Memory B cell (primary cell): ENCODE measurements around the gene GPLD1.

Source experiments
- ATAC-seq: fragments of 150-1000 bp; cut with Tn5 transposase; 2 replicates; pipeline ENCODE4 v1.10.0; 2021; ENCODE audit warnings: low read depth, mild to moderate bottlenecking, moderate library complexity
- DNase-seq, 2 donors: peaks; one replicate each; pipeline ENCODE4 v3.0.0; 2022; ENCODE audit warnings: low spot score in 2 of 2
- H3K27ac Mint-ChIP-seq: one replicate; pipeline ENCODE4 v1.8.0; 2022; ENCODE audit warnings: mild to moderate bottlenecking, moderate library complexity, mixed read lengths
- H3K27me3 Mint-ChIP-seq: one replicate; pipeline ENCODE4 v1.8.0; 2022; ENCODE audit warnings: mixed read lengths
- H3K36me3 Mint-ChIP-seq: one replicate; pipeline ENCODE4 v1.8.0; 2022; ENCODE audit warnings: mild to moderate bottlenecking, mixed read lengths
- H3K4me1 Mint-ChIP-seq: one replicate; pipeline ENCODE4 v1.8.0; 2022; ENCODE audit warnings: mixed read lengths
- H3K4me3 Mint-ChIP-seq: one replicate; pipeline ENCODE4 v1.8.0; 2022; ENCODE audit warnings: mild to moderate bottlenecking, moderate library complexity, mixed read lengths
- H3K9me3 Mint-ChIP-seq: one replicate; pipeline ENCODE4 v1.8.0; 2022; ENCODE audit warnings: mixed read lengths

Gene GPLD1

DNA sequence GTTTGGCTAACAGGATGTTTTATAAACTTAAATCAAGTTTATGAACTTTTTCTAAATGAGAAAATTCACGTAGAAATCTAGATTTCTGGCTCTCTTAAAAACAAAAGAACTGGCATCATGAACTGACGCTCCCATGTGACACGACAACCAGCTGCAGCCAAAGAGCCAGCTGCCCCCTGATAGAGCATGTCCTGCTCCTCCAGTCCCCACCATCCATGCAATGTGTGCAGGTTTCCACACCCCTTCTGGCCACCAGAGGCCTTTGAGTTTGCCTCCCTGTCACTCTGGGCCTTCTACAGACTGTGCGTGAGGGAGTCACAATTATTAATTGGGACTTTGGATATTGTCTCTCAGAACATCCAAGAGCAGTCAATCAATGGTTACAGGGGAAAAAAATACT, 1.6 kb upstream of the GPLD1 start:
- no peak overlapping the region for H3K4me3 Mint-ChIP-seq

DNA sequence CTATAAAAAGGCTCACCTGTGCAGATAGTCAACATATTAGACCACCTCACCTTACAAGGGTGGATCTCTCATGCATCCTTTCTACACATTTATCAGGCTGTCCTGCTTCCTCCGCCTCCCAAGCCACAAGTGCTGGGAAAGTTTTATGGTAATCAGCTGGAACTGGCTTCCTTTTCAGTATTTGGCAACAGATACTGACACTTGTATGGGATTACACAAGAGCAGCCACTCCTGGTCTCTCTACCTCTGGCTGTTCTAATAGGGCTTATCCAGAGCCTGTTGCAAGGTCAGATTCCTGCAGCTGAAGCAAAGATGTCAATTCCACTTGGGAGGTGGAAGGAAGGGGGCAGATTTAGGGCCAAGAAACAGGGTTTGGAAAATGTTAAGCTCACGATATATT, 503 bp upstream of the GPLD1 start:
- no peaks in the 10 kb centered on the region for H3K9me3 Mint-ChIP-seq
- ATAC-seq (no peak), DNase-seq (no peak)
- no peak overlapping the region for H3K4me3 Mint-ChIP-seq
- no peaks in the 10 kb centered on the region for H3K36me3 Mint-ChIP-seq
- no peaks in the 10 kb centered on the region for H3K27me3 Mint-ChIP-seq
- peaks cover 7% of the 10 kb centered on the region for H3K4me1 Mint-ChIP-seq
- H3K27ac Mint-ChIP-seq = no peak overlapping the region

More for the DNA sequence above, 1.6 kb upstream of the GPLD1 start:
- Mint-ChIP-seq H3K9me3 (no peaks in the 10 kb centered on the region), H3K27me3 (no peaks in the 10 kb centered on the region), H3K36me3 (no peaks in the 10 kb centered on the region), H3K27ac (no peak overlapping the region), H3K4me1 (peaks cover 10% of the 10 kb centered on the region)
- DNase-seq (no peak), ATAC-seq (no peak)

DNA sequence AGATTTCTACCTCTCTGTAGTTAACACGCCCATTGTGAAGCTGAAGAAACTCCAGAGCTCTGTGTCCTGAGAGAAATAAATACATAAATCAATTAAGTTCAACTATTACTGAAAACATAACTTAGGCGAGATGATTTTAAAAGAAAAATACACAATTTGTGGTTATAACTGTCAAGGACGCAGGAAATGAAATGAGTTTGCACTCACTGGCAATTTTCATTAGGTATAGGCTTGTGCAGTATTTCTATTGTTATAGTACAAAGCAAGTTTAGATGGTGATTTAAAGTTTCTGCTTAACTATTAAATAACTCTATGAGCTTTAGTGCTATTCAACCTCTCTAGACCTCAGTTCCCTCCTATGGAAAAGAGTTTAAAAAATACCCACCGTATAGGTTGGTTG, 3.3 kb downstream of the GPLD1 start:
- no peaks in the 10 kb centered on the region for H3K9me3 Mint-ChIP-seq
- H3K27me3 Mint-ChIP-seq = no peaks in the 10 kb centered on the region
- no peak overlapping the region for H3K27ac Mint-ChIP-seq
- H3K36me3 Mint-ChIP-seq = no peaks in the 10 kb centered on the region
- DNase-seq (no peak), ATAC-seq (no peak)
- no peaks in the 10 kb centered on the region for H3K4me1 Mint-ChIP-seq
- no peak overlapping the region for H3K4me3 Mint-ChIP-seq

DNA sequence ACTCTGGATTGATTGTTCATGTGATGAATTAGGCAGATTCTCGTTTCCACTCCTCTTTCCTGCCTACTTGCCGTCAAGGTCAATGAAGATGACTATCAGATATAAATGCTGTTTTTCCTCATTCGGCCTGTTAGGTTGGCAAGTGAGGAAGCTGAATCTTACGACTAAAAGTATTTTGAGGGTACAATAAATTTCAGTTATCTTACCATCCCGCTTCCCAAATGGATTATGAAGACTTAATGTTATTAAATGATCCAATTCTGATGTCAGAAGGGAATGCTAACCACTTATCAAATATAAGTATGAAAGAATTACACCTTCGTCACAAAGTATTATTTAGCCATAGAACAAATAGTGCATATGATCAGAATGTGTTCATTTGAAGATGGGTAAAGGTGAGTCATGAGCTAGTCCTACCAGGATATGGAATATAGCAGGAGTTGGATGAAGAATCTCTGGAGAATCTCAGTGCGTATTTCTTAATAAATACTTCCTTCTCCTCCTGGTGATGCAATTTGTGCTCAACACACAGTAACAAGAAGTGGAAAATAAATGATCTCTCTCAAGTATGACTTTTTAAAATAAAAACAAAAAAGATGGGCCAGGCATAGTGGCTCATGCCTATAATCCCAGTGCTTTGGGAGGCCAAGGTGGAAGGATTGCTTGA, 4.6 kb downstream of the GPLD1 start:
- ATAC-seq (no peak), DNase-seq (no peak)
- Mint-ChIP-seq H3K4me1 (no peaks in the 10 kb centered on the region), H3K4me3 (no peak overlapping the region), H3K27me3 (no peaks in the 10 kb centered on the region), H3K27ac (no peak overlapping the region), H3K9me3 (no peaks in the 10 kb centered on the region), H3K36me3 (no peaks in the 10 kb centered on the region)

DNA sequence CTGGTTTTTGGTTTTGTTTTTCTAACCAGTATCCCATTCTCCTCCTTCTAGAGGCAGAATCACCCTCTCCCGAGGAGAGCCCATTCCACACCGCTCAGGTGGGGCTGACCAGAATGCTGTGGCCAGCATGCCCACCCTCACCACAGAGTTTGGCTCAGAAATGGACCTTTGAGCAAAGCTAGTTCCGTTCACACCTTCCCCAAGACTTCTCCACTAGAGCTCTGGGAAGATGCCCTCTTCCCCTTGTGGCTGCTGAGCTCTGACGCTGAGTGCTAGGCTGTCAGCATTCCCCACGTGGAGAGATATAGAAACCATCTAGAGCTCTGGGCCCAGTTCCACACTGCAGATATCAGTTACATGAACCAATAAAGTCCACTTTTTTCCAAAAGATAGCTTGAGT, 7.9 kb downstream of the GPLD1 start:
- Mint-ChIP-seq H3K36me3 (no peaks in the 10 kb centered on the region), H3K9me3 (no peaks in the 10 kb centered on the region), H3K27ac (no peak overlapping the region), H3K27me3 (no peaks in the 10 kb centered on the region), H3K4me3 (no peak overlapping the region), H3K4me1 (no peaks in the 10 kb centered on the region)
- no peak for ATAC-seq
- DNase-seq = no peak

DNA sequence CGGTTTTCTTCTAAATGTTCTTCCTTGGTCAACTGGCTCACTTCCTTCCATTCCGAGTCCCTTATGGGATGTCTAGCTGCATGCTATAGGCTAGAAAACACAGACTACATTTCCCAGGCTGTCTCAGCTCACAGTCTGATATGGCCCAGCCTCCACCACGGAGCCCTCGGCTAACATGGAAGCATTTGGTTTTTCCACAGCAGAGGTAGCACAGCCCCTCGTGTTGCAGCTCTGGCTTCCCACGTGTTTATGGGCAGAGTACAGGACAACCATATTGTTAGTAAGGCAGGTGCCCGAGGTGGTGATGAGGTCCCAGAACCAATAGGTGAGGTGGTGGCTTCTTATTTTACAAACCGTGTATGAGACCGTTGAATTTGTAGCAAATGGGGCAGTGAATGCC, 8.7 kb downstream of the GPLD1 start:
- Mint-ChIP-seq H3K4me3 (no peak overlapping the region), H3K9me3 (no peaks in the 10 kb centered on the region), H3K27me3 (no peaks in the 10 kb centered on the region), H3K4me1 (no peaks in the 10 kb centered on the region), H3K36me3 (no peaks in the 10 kb centered on the region), H3K27ac (no peak overlapping the region)
- DNase-seq (no peak), ATAC-seq (no peak)

DNA sequence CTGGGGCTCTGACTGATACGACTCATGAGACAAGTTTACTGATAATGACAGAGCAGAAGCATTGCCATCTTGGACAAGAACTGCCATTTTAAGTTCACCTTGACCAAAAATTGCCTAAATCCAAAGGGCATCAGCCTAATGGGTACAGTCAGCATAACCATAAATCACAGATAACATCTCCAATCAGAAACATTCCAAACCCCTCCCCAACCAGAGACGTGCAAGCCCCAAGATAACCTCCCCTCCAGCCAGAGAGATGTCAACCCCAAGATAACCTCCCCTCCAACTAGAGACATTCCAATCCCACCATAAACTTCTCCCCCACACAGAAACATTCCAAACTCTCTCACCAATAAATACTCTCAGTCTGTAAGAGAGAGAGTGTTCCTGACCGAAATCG, 10.5 kb downstream of the GPLD1 start:
- H3K9me3 Mint-ChIP-seq = no peaks in the 10 kb centered on the region
- no peaks in the 10 kb centered on the region for H3K27me3 Mint-ChIP-seq
- no peaks in the 10 kb centered on the region for H3K4me1 Mint-ChIP-seq
- H3K4me3 Mint-ChIP-seq = no peak overlapping the region
- no peaks in the 10 kb centered on the region for H3K36me3 Mint-ChIP-seq
- H3K27ac Mint-ChIP-seq = no peak overlapping the region
- DNase-seq (no peak), ATAC-seq (no peak)

DNA sequence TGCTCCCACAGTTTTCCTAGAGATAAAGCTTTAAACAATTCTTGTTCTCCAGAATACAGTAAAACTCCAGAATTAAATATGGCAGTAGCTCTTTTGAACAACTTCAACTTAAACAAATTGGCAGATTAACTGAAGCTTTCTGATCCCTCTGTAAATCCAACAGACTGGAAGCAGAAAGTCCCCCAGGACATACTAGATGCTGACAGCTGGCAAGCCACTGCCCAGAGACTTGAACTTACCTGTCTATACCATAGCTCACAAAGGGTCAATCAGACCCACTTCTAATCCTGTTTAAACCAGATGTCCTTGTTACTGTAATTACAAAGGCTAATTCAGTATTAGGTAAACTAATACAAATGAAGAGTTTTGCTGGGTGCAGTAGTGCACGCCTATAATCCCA, 12.3 kb downstream of the GPLD1 start:
- no peak overlapping the region for H3K4me3 Mint-ChIP-seq
- H3K36me3 Mint-ChIP-seq = no peaks in the 10 kb centered on the region
- H3K4me1 Mint-ChIP-seq = no peaks in the 10 kb centered on the region
- H3K9me3 Mint-ChIP-seq = no peaks in the 10 kb centered on the region
- DNase-seq (no peak), ATAC-seq (no peak)
- H3K27me3 Mint-ChIP-seq = no peaks in the 10 kb centered on the region
- no peak overlapping the region for H3K27ac Mint-ChIP-seq

DNA sequence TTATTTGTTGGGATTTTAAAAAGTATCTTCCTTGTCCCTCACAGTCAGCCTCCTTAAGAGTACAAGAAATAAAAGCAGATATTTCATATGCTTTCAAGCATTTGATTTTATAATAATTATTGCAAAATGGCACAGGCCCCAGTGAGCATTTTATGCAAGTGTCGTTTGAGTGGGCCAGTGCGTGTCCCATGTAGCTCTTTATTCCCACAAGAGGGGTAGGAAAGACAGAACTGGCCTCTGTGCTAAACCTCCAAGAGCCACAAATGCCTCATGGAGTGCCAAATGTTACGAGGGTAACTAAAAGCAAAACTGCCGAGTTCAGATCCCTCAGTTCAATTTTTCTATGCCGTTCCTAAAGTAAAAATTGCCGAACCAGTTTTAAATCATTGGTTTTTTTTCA, 12.7 kb downstream of the GPLD1 start:
- H3K4me1 Mint-ChIP-seq = no peaks in the 10 kb centered on the region
- H3K27ac Mint-ChIP-seq = no peak overlapping the region
- no peak for DNase-seq
- H3K27me3 Mint-ChIP-seq = no peaks in the 10 kb centered on the region
- no peak overlapping the region for H3K4me3 Mint-ChIP-seq
- no peak for ATAC-seq
- H3K36me3 Mint-ChIP-seq = no peaks in the 10 kb centered on the region
- no peaks in the 10 kb centered on the region for H3K9me3 Mint-ChIP-seq

DNA sequence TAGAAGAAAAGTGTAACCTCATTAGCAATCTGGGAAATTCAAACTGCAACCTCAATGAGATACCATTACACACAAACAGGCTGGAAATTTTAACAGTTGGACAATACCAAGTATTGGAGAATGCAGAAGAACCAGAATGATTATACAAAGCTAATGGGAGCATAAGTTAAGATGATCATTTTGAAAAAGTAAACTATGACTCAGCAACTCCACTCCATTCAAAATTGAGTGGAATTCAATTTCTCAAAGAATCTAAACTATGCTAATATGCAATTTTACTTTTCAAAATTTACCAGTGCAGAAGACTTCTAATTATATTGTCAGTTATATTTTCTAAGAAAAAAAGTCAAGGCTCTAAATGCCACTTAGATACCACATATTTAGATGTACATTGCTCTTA, 17.2 kb downstream of the GPLD1 start:
- Mint-ChIP-seq H3K27ac (no peak overlapping the region), H3K27me3 (no peaks in the 10 kb centered on the region), H3K36me3 (no peaks in the 10 kb centered on the region), H3K9me3 (no peaks in the 10 kb centered on the region), H3K4me1 (no peaks in the 10 kb centered on the region), H3K4me3 (no peak overlapping the region)
- ATAC-seq (no peak), DNase-seq (no peak)

DNA sequence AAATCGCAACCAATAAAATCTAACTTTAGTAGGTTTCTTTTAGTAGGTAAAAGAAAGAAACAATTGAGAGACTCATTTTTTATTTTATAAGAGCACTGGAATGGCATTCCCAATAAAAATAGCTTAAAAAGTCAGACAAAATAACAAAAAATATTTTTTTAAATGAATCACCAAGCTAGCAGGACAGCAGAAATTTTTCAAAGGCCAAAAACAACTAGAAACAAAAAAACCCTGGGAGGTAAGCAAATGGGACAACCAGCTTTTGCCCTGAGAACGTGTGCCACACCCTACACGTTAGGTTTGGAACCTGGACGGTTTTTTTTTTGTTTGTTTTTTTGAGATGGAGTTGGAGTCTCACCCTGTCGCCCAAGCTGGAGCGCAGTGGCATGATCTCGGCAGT, 19.6 kb downstream of the GPLD1 start:
- no peak overlapping the region for H3K4me3 Mint-ChIP-seq
- no peaks in the 10 kb centered on the region for H3K4me1 Mint-ChIP-seq
- ATAC-seq (no peak), DNase-seq (no peak)
- no peaks in the 10 kb centered on the region for H3K27me3 Mint-ChIP-seq
- peaks cover 8% of the 10 kb centered on the region for H3K36me3 Mint-ChIP-seq
- no peaks in the 10 kb centered on the region for H3K9me3 Mint-ChIP-seq
- H3K27ac Mint-ChIP-seq = no peak overlapping the region

DNA sequence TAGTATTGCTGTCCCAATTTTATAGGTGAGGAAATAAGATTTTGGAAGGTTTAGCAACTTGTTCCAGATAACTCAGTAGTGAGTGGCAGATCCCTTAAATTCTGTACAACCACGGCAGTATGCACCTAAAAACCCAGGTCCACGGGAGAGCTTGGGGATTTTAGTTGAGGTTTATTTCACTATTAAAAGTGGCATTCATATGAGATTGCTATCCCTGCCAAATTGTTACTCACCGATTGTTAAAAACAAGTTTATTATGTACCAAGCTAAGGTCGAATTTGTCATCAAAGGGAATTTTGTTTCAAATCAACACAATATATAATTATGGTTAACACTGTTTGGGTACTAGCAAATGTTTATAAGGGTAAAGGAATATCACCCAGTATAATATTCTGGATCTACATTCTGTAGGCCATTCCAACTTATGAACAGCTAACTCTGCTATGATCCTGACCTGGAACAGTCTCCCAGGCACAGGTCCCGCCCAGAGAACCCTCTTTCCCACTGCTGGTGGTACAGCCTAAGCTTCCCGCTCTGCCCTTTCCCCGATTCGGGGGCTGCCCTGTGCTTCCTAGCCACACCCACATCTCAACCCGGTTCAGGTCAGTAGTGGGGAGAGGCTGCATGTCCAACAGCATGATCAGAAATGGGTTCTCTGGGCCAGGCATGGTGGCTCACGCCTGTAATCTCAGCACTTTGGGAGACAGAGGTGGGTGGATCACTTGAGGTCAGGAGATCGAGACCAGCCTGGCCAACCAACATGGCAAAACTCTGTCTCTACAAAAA, 24.9 kb downstream of the GPLD1 start:
- Mint-ChIP-seq H3K4me3 (no peak overlapping the region), H3K9me3 (no peaks in the 10 kb centered on the region), H3K4me1 (no peaks in the 10 kb centered on the region), H3K36me3 (peaks cover 10% of the 10 kb centered on the region), H3K27ac (no peak overlapping the region), H3K27me3 (no peaks in the 10 kb centered on the region)
- DNase-seq (no peak), ATAC-seq (no peak)

DNA sequence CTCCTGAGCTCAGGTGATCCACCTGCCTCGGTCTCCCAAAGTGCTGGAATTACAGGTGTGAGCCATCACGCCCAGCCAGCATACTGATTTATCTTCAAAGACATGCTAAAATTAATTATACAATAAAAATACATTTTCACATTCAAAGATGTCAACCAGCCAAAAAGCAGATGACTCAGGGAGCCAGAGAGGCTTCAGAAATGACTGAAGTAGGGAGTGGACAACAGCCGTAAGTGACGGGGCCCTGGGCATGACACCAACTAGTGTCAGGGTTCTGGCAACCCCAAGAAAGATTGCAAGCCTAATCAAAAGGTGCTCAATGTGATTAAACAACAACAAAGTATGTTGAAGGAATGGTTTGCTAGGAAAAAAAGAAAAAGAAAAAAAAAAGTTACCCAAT, 28.4 kb downstream of the GPLD1 start:
- DNase-seq (no peak), ATAC-seq (no peak)
- H3K4me3 Mint-ChIP-seq = no peak overlapping the region
- H3K27me3 Mint-ChIP-seq = no peaks in the 10 kb centered on the region
- H3K9me3 Mint-ChIP-seq = no peaks in the 10 kb centered on the region
- H3K4me1 Mint-ChIP-seq = no peaks in the 10 kb centered on the region
- peaks cover 3% of the 10 kb centered on the region for H3K36me3 Mint-ChIP-seq
- H3K27ac Mint-ChIP-seq = no peak overlapping the region

DNA sequence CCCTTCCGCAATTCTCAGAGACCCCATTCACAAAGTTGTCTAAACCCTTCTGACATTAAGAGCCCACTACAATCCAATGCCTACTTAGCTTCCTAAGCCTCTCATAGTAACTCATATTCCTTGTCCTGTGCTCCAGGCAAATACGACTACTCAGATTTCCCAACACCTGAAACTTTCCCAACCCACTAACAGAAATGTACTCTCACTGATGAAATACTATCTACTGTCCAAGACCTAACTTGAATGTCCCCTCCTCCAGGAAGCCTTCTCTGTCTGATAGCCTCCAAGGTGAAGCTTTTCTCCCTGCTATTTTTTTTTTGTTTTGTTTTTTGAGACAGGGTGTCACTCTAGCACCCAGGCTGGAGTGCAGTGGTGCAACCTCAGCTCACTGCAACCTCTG, 30.4 kb downstream of the GPLD1 start:
- H3K9me3 Mint-ChIP-seq = no peaks in the 10 kb centered on the region
- no peaks in the 10 kb centered on the region for H3K4me1 Mint-ChIP-seq
- DNase-seq (no peak), ATAC-seq (no peak)
- H3K4me3 Mint-ChIP-seq = no peak overlapping the region
- peaks cover 3% of the 10 kb centered on the region for H3K36me3 Mint-ChIP-seq
- H3K27ac Mint-ChIP-seq = no peak overlapping the region
- H3K27me3 Mint-ChIP-seq = no peaks in the 10 kb centered on the region

DNA sequence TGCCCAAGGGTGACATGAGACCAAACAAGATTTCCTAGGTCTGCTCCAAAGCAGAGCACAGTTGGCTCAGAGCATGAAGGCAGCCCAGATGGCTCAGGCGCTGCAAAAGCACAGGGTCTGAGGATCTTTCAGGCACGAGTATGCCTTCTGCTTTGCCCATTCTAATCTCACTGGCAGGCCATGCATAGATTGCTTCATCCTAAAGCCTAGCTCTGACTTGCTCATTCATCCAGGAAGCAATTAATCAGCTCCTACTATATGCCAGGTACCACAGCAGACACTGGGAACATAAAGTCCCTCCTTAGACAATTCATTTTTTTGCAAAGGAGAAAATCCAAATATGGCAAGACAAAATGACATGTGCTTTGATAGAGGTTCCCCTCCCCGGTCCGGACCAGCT, 31.2 kb downstream of the GPLD1 start:
- no peaks in the 10 kb centered on the region for H3K9me3 Mint-ChIP-seq
- H3K27me3 Mint-ChIP-seq = no peaks in the 10 kb centered on the region
- no peak overlapping the region for H3K27ac Mint-ChIP-seq
- DNase-seq (no peak), ATAC-seq (no peak)
- H3K36me3 Mint-ChIP-seq = peaks cover 3% of the 10 kb centered on the region
- no peaks in the 10 kb centered on the region for H3K4me1 Mint-ChIP-seq
- no peak overlapping the region for H3K4me3 Mint-ChIP-seq
